DND-41 (cell line): Measurements from ENCODE around the gene GPR153.
"Not testable (repeated sequence)": the region's sequence is repeated elsewhere in the genome, so short reads cannot be mapped to it uniquely, and the experiment has no call there.

ENCODE experiments used
- ATAC-seq: fragments of 200-7000 bp; cut with Tn5 transposase; 3 replicates; pipeline ENCODE4 v1.9.1; 2021; ENCODE audit warnings: low read depth; ENCODE audit not compliant: insufficient read depth
- DNase-seq: peaks from one replicate; pipeline ENCODE4 v3.0.0-alpha.2; 2020
- H2AFZ ChIP-seq: 2 replicates; pipeline ENCODE4 v1.6.0; 2012; ENCODE audit warnings: low read depth, low read length
- H3K27ac ChIP-seq: 2 replicates; pipeline ENCODE4 v1.5.1; 2012; ENCODE audit warnings: low read length, inconsistent platforms
- H3K27me3 ChIP-seq: fragments of 200-600 bp; sonication (generic); 2 replicates; pipeline ENCODE4 v1.6.0; 2012; ENCODE audit warnings: low read length, mild to moderate bottlenecking, inconsistent platforms; ENCODE audit not compliant: insufficient read depth, poor library complexity
- H3K36me3 ChIP-seq: 2 replicates; pipeline ENCODE4 v1.5.1; 2012; ENCODE audit warnings: low read length, inconsistent platforms; ENCODE audit not compliant: insufficient read depth
- H3K4me1 ChIP-seq: 2 replicates; pipeline ENCODE4 v1.5.1; 2012; ENCODE audit warnings: mild to moderate bottlenecking, low read length; ENCODE audit not compliant: insufficient read depth
- H3K4me2 ChIP-seq: 2 replicates; pipeline ENCODE4 v1.6.0; 2012; ENCODE audit warnings: mild to moderate bottlenecking, moderate library complexity, low read length, inconsistent platforms; ENCODE audit not compliant: insufficient read depth
- H3K4me3 ChIP-seq, 2 experiments: fragments of 200-600 bp in 1 of 2; shearing (Covaris generic) in 1 of 2; 2 replicates each; pipeline ENCODE4 v1.5.1; 2012 to 2016; ENCODE audit warnings: inconsistent platforms in 2 of 2, low read length in 2 of 2, mild to moderate bottlenecking in 2 of 2, low read depth in 1 of 2, moderate library complexity in 1 of 2
- H3K79me2 ChIP-seq: 2 replicates; pipeline ENCODE4 v1.6.0; 2012; ENCODE audit warnings: low read length, inconsistent platforms; ENCODE audit not compliant: insufficient read depth
- H3K9ac ChIP-seq: 2 replicates; pipeline ENCODE4 v1.6.0; 2012; ENCODE audit warnings: low read depth, mild to moderate bottlenecking, inconsistent platforms, low read length, moderate library complexity
- H3K9me3 ChIP-seq: 2 replicates; pipeline ENCODE4 v1.5.1; 2012; ENCODE audit warnings: low read length, moderate library complexity, mild to moderate bottlenecking, inconsistent platforms; ENCODE audit not compliant: insufficient read depth, severe bottlenecking
- H4K20me1 ChIP-seq: 2 replicates; pipeline ENCODE4 v1.6.0; 2012; ENCODE audit warnings: low read length; ENCODE audit not compliant: insufficient read depth
- CTCF ChIP-seq: IDR thresholded peaks from 2 replicates; pipeline ENCODE4 v1.5.1; 2012; ENCODE audit warnings: borderline replicate concordance, low read length, moderate library complexity, mild to moderate bottlenecking; ENCODE audit not compliant: poor library complexity, severe bottlenecking; ENCODE audit errors: extremely low read depth
- EZH2 ChIP-seq: IDR thresholded peaks from 3 replicates; pipeline ENCODE4 v1.6.1; 2012; ENCODE audit warnings: borderline replicate concordance, low read depth, mild to moderate bottlenecking, moderate library complexity, low read length, inconsistent platforms; ENCODE audit not compliant: severe bottlenecking

Gene GPR153

GRCh38 chr1:6221210-6221784 is 39.6 kb downstream of the GPR153 start:
- no peak for ATAC-seq
- Histone ChIP-seq H3K27ac (no peak overlapping the region), H4K20me1 (peaks cover 50% of the 10 kb centered on the region), H3K4me3 (no peak overlapping the region), H2AFZ (no peak overlapping the region), H3K27me3 (no peaks in the 10 kb centered on the region), H3K36me3 (peaks cover 54% of the 10 kb centered on the region), H3K9me3 (no peaks in the 10 kb centered on the region), H3K4me2 (no peak overlapping the region), H3K4me1 (no peaks in the 10 kb centered on the region), H3K79me2 (peaks cover 8% of the 10 kb centered on the region; the same call in 1 of the 2 replicates), H3K9ac (no peak overlapping the region)
- no peak for DNase-seq
- TF ChIP-seq CTCF (no peak), EZH2 (no peak)

- H3K9me3 ChIP-seq, result no peaks in the 10 kb centered on the region
- H3K9ac ChIP-seq, result no peak overlapping the region
- H4K20me1 ChIP-seq, result peaks cover 40% of the 10 kb centered on the region
- ATAC-seq, result no peak
- no peaks in the 10 kb centered on the region for H3K4me1 ChIP-seq
- H3K79me2 ChIP-seq, result peaks cover 2% of the 10 kb centered on the region; the same call in 1 of the 2 replicates
- no peak overlapping the region for H3K4me3 ChIP-seq
- no peak overlapping the region for H2AFZ ChIP-seq
- no peak overlapping the region for H3K4me2 ChIP-seq
- H3K36me3 ChIP-seq, result peaks cover 44% of the 10 kb centered on the region
- no peak overlapping the region for H3K27ac ChIP-seq
- DNase-seq, result no peak
- H3K27me3 ChIP-seq, result no peaks in the 10 kb centered on the region
- TF ChIP-seq CTCF (no peak), EZH2 (no peak)
These were observed 40.7 kb downstream of the GPR153 start for GRCh38 chr1:6220236-6220635.

GRCh38 chr1:6219641-6220040 is 41.3 kb downstream of the GPR153 start:
- ATAC-seq, H3K79me2 ChIP-seq, H3K4me2 ChIP-seq, H3K27me3 ChIP-seq, H3K27ac ChIP-seq, H3K9me3 ChIP-seq, H3K9ac ChIP-seq, H2AFZ ChIP-seq, H3K4me1 ChIP-seq, DNase-seq, H3K4me3 ChIP-seq: not testable (repeated sequence)
- Histone ChIP-seq H4K20me1 (peaks cover 34% of the 10 kb centered on the region), H3K36me3 (peaks cover 38% of the 10 kb centered on the region)

GRCh38 chr1:6218375-6219164 is 42.3 kb downstream of the GPR153 start:
- Histone ChIP-seq H3K4me2 (no peak overlapping the region), H3K36me3 (peaks cover 27% of the 10 kb centered on the region), H2AFZ (no peak overlapping the region), H3K27ac (no peak overlapping the region), H3K4me3 (no peak overlapping the region), H4K20me1 (peaks cover 23% of the 10 kb centered on the region), H3K79me2 (no peaks in the 10 kb centered on the region), H3K9me3 (no peaks in the 10 kb centered on the region), H3K9ac (no peak overlapping the region), H3K27me3 (no peaks in the 10 kb centered on the region), H3K4me1 (no peaks in the 10 kb centered on the region)
- DNase-seq (no peak), ATAC-seq (no peak)
- no peak for TF ChIP-seq CTCF
- TF ChIP-seq EZH2, result no peak
